ENCODE data around the gene MZT2A.
"Not testable (repeated sequence)": the region's sequence is repeated elsewhere in the genome, so short reads cannot be mapped to it uniquely, and the experiment has no call there.

MZT2A gene

GRCh38 chr2:131521961-131522781, 30.0 kb upstream of the MZT2A start:
- no peak for FAIRE-seq
- DNase-seq (ENCODE audit: extremely low spot score, insufficient read length, low read depth): no peak

- DNase-seq (ENCODE audit: extremely low spot score, insufficient read length, low read depth); FAIRE-seq: not testable (repeated sequence)
Measured at GRCh38 chr2:131521524-131521923, 29.3 kb upstream of the MZT2A start.

- DNase-seq (ENCODE audit: extremely low spot score, insufficient read length, low read depth) (no peak), FAIRE-seq (no peak)
Measured at GRCh38 chr2:131520526-131520925, 28.3 kb upstream of the MZT2A start.

- not testable (repeated sequence) for FAIRE-seq; DNase-seq (ENCODE audit: extremely low spot score, insufficient read length, low read depth)
Measured at GRCh38 chr2:131519871-131520470, 27.8 kb upstream of the MZT2A start.

GRCh38 chr2:131519466-131519865, 27.3 kb upstream of the MZT2A start:
- DNase-seq (ENCODE audit: extremely low spot score, insufficient read length, low read depth) (no peak), FAIRE-seq (no peak)

- FAIRE-seq; DNase-seq (ENCODE audit: extremely low spot score, insufficient read length, low read depth): not testable (repeated sequence)
Measured at GRCh38 chr2:131518531-131518930, 26.3 kb upstream of the MZT2A start.

GRCh38 chr2:131517856-131518255, 25.7 kb upstream of the MZT2A start:
- not testable (repeated sequence) for FAIRE-seq; DNase-seq (ENCODE audit: extremely low spot score, insufficient read length, low read depth)

GRCh38 chr2:131517106-131517831, 25.1 kb upstream of the MZT2A start:
- DNase-seq (ENCODE audit: extremely low spot score, insufficient read length, low read depth) (no peak), FAIRE-seq (no peak)

GRCh38 chr2:131516621-131517020, 24.4 kb upstream of the MZT2A start:
- DNase-seq (ENCODE audit: extremely low spot score, insufficient read length, low read depth); FAIRE-seq: not testable (repeated sequence)

- no peak for DNase-seq (ENCODE audit: extremely low spot score, insufficient read length, low read depth)
- peak; percentile 33 for FAIRE-seq
Measured at GRCh38 chr2:131516011-131516410, 23.8 kb upstream of the MZT2A start.

GRCh38 chr2:131515235-131515634, 23.0 kb upstream of the MZT2A start:
- peak; percentile 78 for FAIRE-seq
- DNase-seq (ENCODE audit: extremely low spot score, insufficient read length, low read depth): not testable (repeated sequence)

- FAIRE-seq: peak; percentile 92
- not testable (repeated sequence) for DNase-seq (ENCODE audit: extremely low spot score, insufficient read length, low read depth)
Measured at GRCh38 chr2:131514408-131515166, 22.4 kb upstream of the MZT2A start.

GRCh38 chr2:131511969-131512870, 20.0 kb upstream of the MZT2A start:
- DNase-seq (ENCODE audit: extremely low spot score, insufficient read length, low read depth); FAIRE-seq: not testable (repeated sequence)

GRCh38 chr2:131511291-131511968, 19.2 kb upstream of the MZT2A start:
- not testable (repeated sequence) for FAIRE-seq; DNase-seq (ENCODE audit: extremely low spot score, insufficient read length, low read depth)

- DNase-seq (ENCODE audit: extremely low spot score, insufficient read length, low read depth) (no peak), FAIRE-seq (no peak)
Measured at GRCh38 chr2:131509615-131510014, 17.4 kb upstream of the MZT2A start.

- peak; percentile 24 for FAIRE-seq
- DNase-seq (ENCODE audit: extremely low spot score, insufficient read length, low read depth): not testable (repeated sequence)
Measured at GRCh38 chr2:131504082-131504750, 12.0 kb upstream of the MZT2A start.

- not testable (repeated sequence) for DNase-seq (ENCODE audit: extremely low spot score, insufficient read length, low read depth); FAIRE-seq
Measured at GRCh38 chr2:131503587-131503986, 11.4 kb upstream of the MZT2A start.
